GM12892 (cell line): ENCODE data around the gene PNPLA2.

Experiments used
- POLR2A ChIP-seq: IDR thresholded peaks from 2 replicates; pipeline ENCODE4 v1.6.1; 2011; ENCODE audit warnings: low read depth, low read length, control low read depth
- POLR2AphosphoS5 ChIP-seq: IDR thresholded peaks from 2 replicates; pipeline ENCODE4 v1.6.1; 2011; ENCODE audit warnings: low read depth, low read length, control low read depth

DNA sequence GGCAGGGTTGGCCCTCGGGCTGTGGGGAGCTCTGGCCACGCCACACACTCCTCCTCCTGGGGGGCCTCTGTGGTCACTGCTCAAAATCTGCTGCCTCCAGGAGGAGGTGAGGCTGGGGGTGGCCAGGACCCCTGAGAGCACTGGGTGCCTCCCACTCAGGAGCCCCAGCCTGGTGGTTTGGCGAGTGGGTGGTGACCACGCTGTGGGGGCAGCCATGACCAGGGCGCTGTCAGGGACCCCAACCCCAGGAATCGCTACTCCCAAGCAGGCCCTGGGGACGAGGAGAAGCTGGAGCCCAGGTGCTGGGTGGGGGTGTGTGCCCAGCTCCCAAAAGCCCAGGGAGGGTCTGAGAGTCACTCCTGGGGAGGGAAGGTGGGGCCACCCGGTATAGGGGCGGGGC is 54.1 kb downstream of the PNPLA2 start:
- TF ChIP-seq POLR2A (no peak), POLR2AphosphoS5 (no peak)
